Effector memory CD4-positive, alpha-beta T cell (primary cell): ENCODE measurements around the gene CPT1C.

Experiments used
- DNase-seq, 3 donors: peaks; one replicate each; pipeline ENCODE4 v3.0.0-alpha.2; 2020
- H3K27ac ChIP-seq: 2 replicates; pipeline ENCODE4 v1.7.0; 2013; ENCODE audit warnings: mild to moderate bottlenecking, low read length, moderate library complexity; ENCODE audit not compliant: insufficient read depth, poor library complexity, severe bottlenecking
- H3K27me3 ChIP-seq: replicated peaks from 2 replicates; pipeline ENCODE4 v1.7.0; 2013; ENCODE audit warnings: mild to moderate bottlenecking, low read length; ENCODE audit not compliant: insufficient read depth, control insufficient read depth, poor library complexity, severe bottlenecking
- H3K36me3 ChIP-seq: 2 replicates; pipeline ENCODE4 v1.7.0; 2013; ENCODE audit warnings: mild to moderate bottlenecking, low read length, moderate library complexity; ENCODE audit not compliant: control insufficient read depth, insufficient read depth
- H3K4me1 ChIP-seq: 2 replicates; pipeline ENCODE4 v1.7.0; 2013; ENCODE audit warnings: low read length, mild to moderate bottlenecking; ENCODE audit not compliant: control insufficient read depth, insufficient read depth, poor library complexity, severe bottlenecking
- H3K4me3 ChIP-seq: 2 replicates; pipeline ENCODE4 v1.7.0; 2013; ENCODE audit warnings: low read length, low read depth, mild to moderate bottlenecking; ENCODE audit not compliant: insufficient read depth, poor library complexity, severe bottlenecking
- H3K9me3 ChIP-seq: 2 replicates; pipeline ENCODE4 v1.7.0; 2013; ENCODE audit warnings: mild to moderate bottlenecking, low read length, moderate library complexity; ENCODE audit not compliant: control insufficient read depth

The CPT1C gene

GRCh38 chr19:49672131-49672919, 18.6 kb upstream of the CPT1C start:
- no peaks in the 10 kb centered on the region for H3K36me3 ChIP-seq
- no peaks in the 10 kb centered on the region for H3K9me3 ChIP-seq
- H3K27me3 ChIP-seq: no peaks in the 10 kb centered on the region
- peaks cover 6% of the 10 kb centered on the region for H3K4me1 ChIP-seq
- H3K27ac ChIP-seq: no peak overlapping the region
- H3K4me3 ChIP-seq: no peak overlapping the region
- peak; percentile 45 to 64 (median 50) for DNase-seq

DNA sequence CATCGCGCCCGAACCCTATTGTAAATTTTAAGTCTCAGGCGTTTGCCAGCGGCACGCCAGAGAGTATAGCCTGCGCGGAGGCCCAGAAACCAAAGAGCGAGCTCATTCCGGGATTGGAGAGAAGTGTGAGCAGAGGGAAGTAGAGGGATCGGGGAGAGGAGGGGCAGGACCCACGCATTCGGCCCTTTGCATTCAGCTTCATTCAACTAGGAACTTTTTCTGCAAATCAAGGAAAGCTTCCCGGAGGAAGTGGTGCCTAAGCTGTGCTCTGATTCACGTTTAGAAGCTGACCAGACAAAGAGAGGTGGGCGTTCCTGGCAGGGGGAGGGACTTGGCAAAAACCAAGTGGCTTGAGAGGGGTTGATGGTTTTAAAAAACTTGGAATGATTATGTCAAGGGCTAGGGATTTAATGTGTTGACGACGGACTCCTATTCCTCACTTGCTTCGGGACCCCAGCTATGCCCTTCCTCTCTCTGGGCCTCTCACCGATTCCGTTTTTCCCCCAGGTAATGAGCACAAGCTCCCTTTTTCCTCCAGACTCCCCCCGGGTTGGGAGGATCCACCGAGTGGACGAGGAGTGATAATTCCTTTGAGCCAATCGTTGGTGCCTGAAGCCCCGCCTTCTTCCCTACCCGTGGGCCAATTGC, 14.7 kb upstream of the CPT1C start:
- Histone ChIP-seq H3K4me3 (peak overlapping the region; percentile 82), H3K9me3 (no peaks in the 10 kb centered on the region), H3K27ac (peak overlapping the region; percentile 98), H3K27me3 (no peaks in the 10 kb centered on the region), H3K36me3 (no peaks in the 10 kb centered on the region), H3K4me1 (peaks cover 34% of the 10 kb centered on the region)
- DNase-seq: peak in 1 of 3 donors; percentile 37

- Histone ChIP-seq H3K27me3 (no peaks in the 10 kb centered on the region), H3K9me3 (no peaks in the 10 kb centered on the region), H3K36me3 (peaks cover 2% of the 10 kb centered on the region), H3K4me1 (peaks cover 34% of the 10 kb centered on the region), H3K4me3 (peak overlapping the region; percentile 82), H3K27ac (peak overlapping the region; percentile 98)
- DNase-seq: peak; percentile 96 to 99 (median 99)
These were observed 14.1 kb upstream of the CPT1C start for GRCh38 chr19:49676784-49677230.

GRCh38 chr19:49677231-49677900, 13.6 kb upstream of the CPT1C start, which contains the start of gene PRMT1:
Gene PRMT1 (plus strand): TSS chr19:49677271. CDS start chr19:49677281, 10 bp downstream.
- peaks cover 7% of the 10 kb centered on the region for H3K36me3 ChIP-seq
- no peaks in the 10 kb centered on the region for H3K27me3 ChIP-seq
- peak within 1 kb of the TSS; percentile 98 for H3K27ac ChIP-seq
- peak within 1 kb of the TSS; percentile 82 for H3K4me3 ChIP-seq
- no peaks in the 10 kb centered on the region for H3K9me3 ChIP-seq
- H3K4me1 ChIP-seq: peaks cover 29% of the 10 kb centered on the region
- peak; percentile 24 to 47 (median 47) for DNase-seq

DNA sequence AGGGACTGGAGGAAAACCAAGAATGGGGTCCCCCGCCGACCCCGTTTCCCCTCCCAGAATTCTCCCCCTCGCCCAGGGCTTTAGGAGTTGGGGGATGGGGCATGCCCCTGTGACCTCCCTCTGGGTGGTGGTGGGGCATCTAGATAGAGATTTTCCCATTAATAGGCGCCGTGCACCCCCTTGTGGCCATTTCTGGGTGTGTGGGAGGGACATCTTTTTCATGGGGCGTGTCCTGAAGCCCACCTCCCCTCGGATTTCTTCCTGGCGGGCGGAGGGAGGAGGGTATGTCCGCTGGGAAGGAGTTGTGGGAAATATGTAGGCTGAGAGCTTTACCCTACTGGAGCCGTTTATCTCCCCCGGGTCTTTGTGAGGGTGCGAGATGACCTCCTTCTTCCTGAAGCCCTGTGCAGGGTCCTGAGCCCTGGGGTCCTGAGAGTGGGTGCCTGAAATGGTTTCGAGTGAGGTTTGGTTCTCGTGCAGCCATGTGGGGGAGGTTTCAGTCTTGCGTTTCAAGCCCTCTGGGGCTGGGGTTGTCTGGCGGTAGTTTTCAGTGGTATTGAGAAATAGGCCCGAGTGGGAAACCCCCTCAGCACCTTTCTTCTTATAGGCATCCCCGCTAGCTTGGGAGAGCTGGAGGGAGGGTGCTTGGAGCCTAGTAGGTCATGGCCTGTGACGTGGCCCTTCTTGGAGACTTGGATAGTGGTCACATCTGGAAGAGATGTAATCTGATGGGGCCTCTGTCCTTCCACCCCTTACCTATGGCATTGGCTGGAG, 12.8 kb upstream of the CPT1C start:
- peak; percentile 68 to 78 (median 69) for DNase-seq
- H3K9me3 ChIP-seq: no peaks in the 10 kb centered on the region
- H3K36me3 ChIP-seq: peaks cover 13% of the 10 kb centered on the region
- peak overlapping the region; percentile 98 for H3K27ac ChIP-seq
- H3K4me3 ChIP-seq: peak overlapping the region; percentile 82
- H3K27me3 ChIP-seq: no peaks in the 10 kb centered on the region
- H3K4me1 ChIP-seq: peaks cover 28% of the 10 kb centered on the region

DNA sequence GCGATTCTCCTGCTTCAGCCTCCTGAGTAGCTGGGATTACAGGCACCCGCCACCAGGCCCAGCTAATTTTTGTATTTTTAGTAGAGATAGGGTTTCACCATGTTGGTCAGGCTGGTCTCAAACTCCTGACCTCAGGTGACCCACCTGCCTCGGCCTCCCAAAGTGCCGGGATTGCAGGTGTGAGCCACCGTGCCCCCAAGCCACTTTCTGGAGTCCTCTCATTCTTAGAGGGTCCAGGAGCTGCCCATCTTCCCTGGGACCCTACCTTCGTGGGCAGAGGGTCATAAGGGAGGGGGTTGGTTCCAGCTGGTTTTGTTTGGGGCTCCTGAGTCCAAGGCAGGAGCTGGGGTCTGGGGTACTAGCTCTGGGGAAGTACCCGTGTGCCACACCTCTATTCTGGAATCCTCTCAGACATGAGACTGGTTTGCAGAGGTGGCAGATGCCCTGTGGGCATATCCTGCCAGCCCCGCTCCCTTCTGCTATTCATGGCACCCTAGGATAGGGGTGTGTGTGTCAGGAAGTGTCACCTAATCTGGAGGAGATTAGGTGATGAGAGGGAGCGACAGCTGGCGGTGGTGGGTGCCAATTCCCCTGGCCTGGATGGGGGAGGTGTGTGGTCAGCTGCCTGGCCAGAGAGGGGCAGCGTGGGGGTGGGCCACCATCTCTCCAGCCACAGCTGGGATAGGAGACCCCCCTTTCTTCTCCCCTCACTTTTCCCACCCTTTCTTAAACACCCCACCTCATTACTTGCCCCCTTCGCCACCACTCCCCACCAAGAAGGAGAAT, 11.7 kb upstream of the CPT1C start:
- no peak overlapping the region for H3K4me3 ChIP-seq
- H3K27ac ChIP-seq: peak overlapping the region; percentile 60
- H3K27me3 ChIP-seq: no peaks in the 10 kb centered on the region
- no peaks in the 10 kb centered on the region for H3K9me3 ChIP-seq
- peaks cover 28% of the 10 kb centered on the region for H3K4me1 ChIP-seq
- peaks cover 23% of the 10 kb centered on the region for H3K36me3 ChIP-seq
- no peak for DNase-seq

- Histone ChIP-seq H3K27ac (peak overlapping the region; percentile 60), H3K27me3 (no peaks in the 10 kb centered on the region), H3K4me3 (no peak overlapping the region), H3K4me1 (peaks cover 28% of the 10 kb centered on the region), H3K9me3 (no peaks in the 10 kb centered on the region), H3K36me3 (peaks cover 29% of the 10 kb centered on the region)
- no peak for DNase-seq
These were observed 11.0 kb upstream of the CPT1C start for GRCh38 chr19:49679771-49680413.

GRCh38 chr19:49680421-49681351, 10.2 kb upstream of the CPT1C start:
- H3K27ac ChIP-seq: peak overlapping the region; percentile 60
- peaks cover 28% of the 10 kb centered on the region for H3K4me1 ChIP-seq
- no peaks in the 10 kb centered on the region for H3K9me3 ChIP-seq
- H3K27me3 ChIP-seq: no peaks in the 10 kb centered on the region
- peaks cover 37% of the 10 kb centered on the region for H3K36me3 ChIP-seq
- peak overlapping the region; percentile 13 for H3K4me3 ChIP-seq
- DNase-seq: peak; percentile 82 to 88 (median 84)
